ENCODE measurements around the gene TMEM255B.

GRCh38 chr13:113734826-113735125, 24.2 kb upstream of the TMEM255B start:
- TF ChIP-seq ZNF384 (IDR thresholded peaks at IDR 0.05) (no peak), HDGF (IDR thresholded peaks at IDR 0.05; ENCODE audit: borderline replicate concordance) (no peak), CTBP1 (IDR thresholded peaks at IDR 0.05; ENCODE audit: borderline replicate concordance) (no peak), SUZ12 (IDR thresholded peaks at IDR 0.05) (no peak), ARNT (IDR thresholded peaks at IDR 0.05) (no peak), L3MBTL2 (conservative IDR thresholded peaks at IDR 0.05) (no peak), BHLHE40 (IDR thresholded peaks at IDR 0.05; ENCODE audit: borderline replicate concordance) (no peak), TARDBP (IDR thresholded peaks at IDR 0.05) (no peak), SP1 (IDR thresholded peaks at IDR 0.05) (no peak), ELF4 (IDR thresholded peaks at IDR 0.05) (no peak), FOXA1 (IDR thresholded peaks at IDR 0.05) (no peak), FOXM1 (IDR thresholded peaks at IDR 0.05; ENCODE audit: borderline replicate concordance) (no peak)
